HG02870 (cell line): ENCODE data around the gene ZNF474.

Source experiments
- ATAC-seq: cut with Tn5 transposase; IDR thresholded peaks from one replicate; pipeline ENCODE4 v1.9.1; 2021; ENCODE audit warnings: mild to moderate bottlenecking, moderate library complexity; ENCODE audit not compliant: unreplicated experiment

ZNF474 gene

GRCh38 chr5:122114501-122114900 is 14.8 kb upstream of the ZNF474 start:
- ATAC-seq, result no peak

- no peak for ATAC-seq
Measured at GRCh38 chr5:122118356-122118948, 10.9 kb upstream of the ZNF474 start.

- no peak for ATAC-seq
Measured at GRCh38 chr5:122119205-122119604, 10.1 kb upstream of the ZNF474 start.

GRCh38 chr5:122120493-122120892 is 8.9 kb upstream of the ZNF474 start:
- no peak for ATAC-seq

GRCh38 chr5:122120957-122121356 is 8.4 kb upstream of the ZNF474 start:
- no peak for ATAC-seq

- no peak for ATAC-seq
Measured at GRCh38 chr5:122121479-122122465, 7.6 kb upstream of the ZNF474 start.

- no peak for ATAC-seq
Measured at GRCh38 chr5:122124766-122125165, 4.6 kb upstream of the ZNF474 start.

- ATAC-seq, result no peak
Measured at GRCh38 chr5:122126177-122126755, 3.1 kb upstream of the ZNF474 start.

GRCh38 chr5:122126756-122127321 is 2.5 kb upstream of the ZNF474 start:
- no peak for ATAC-seq

- ATAC-seq, result no peak
Measured at GRCh38 chr5:122130152-122130551, 806 bp downstream of the ZNF474 start.

GRCh38 chr5:122137702-122138101 is 8.4 kb downstream of the ZNF474 start:
- no peak for ATAC-seq

GRCh38 chr5:122138356-122138755 is 9.0 kb downstream of the ZNF474 start:
- no peak for ATAC-seq

GRCh38 chr5:122140900-122141299 is 11.6 kb downstream of the ZNF474 start:
- no peak for ATAC-seq

- ATAC-seq, result no peak
Measured at GRCh38 chr5:122141751-122142150, 12.4 kb downstream of the ZNF474 start.

- no peak for ATAC-seq
Measured at GRCh38 chr5:122142480-122143164, 13.3 kb downstream of the ZNF474 start.

GRCh38 chr5:122144236-122144635 is 14.9 kb downstream of the ZNF474 start:
- ATAC-seq, result no peak

GRCh38 chr5:122145906-122146305 is 16.6 kb downstream of the ZNF474 start:
- no peak for ATAC-seq

- ATAC-seq, result no peak
Measured at GRCh38 chr5:122149321-122150090, 20.2 kb downstream of the ZNF474 start.

- no peak for ATAC-seq
Measured at GRCh38 chr5:122150215-122150614, 20.9 kb downstream of the ZNF474 start.

GRCh38 chr5:122151640-122152039 is 22.3 kb downstream of the ZNF474 start:
- ATAC-seq, result no peak
